ENCODE measurements around the gene MEX3D.

The MEX3D gene

GRCh38 chr19:1580957-1581356, 12.8 kb upstream of the MEX3D start:
- no peaks in the 10 kb centered on the region for H3F3A ChIP-seq (ENCODE audit: insufficient read depth, low read length)
- no peaks in the 10 kb centered on the region for H3K4me1 ChIP-seq (ENCODE audit: insufficient read depth, low read length, severe bottlenecking)
- H3K79me2 ChIP-seq (ENCODE audit: insufficient read depth, low read length), result peaks cover 7% of the 10 kb centered on the region; the same call in 1 of the 2 replicates
- H2AFZ ChIP-seq (ENCODE audit: low read length), result no peak overlapping the region
- no peak overlapping the region for H3K4me3 ChIP-seq (ENCODE audit: low read depth, low read length, poor library complexity, severe bottlenecking)
- TF ChIP-seq CTCF (IDR thresholded peaks at IDR 0.05; ENCODE audit: low read length) (no peak), EZH2 (IDR thresholded peaks at IDR 0.05; ENCODE audit: borderline replicate concordance, low read length) (no peak)
- no peaks in the 10 kb centered on the region for H3K9me2 ChIP-seq (ENCODE audit: low read depth, low read length)
- H4K20me1 ChIP-seq (ENCODE audit: insufficient read depth, low read length), result no peaks in the 10 kb centered on the region
- H3K9ac ChIP-seq (ENCODE audit: low read length), result no peak overlapping the region
- no peaks in the 10 kb centered on the region for H3K9me3 ChIP-seq (ENCODE audit: low read length)
- H3K36me3 ChIP-seq (ENCODE audit: insufficient read depth, low read length), result peaks cover 95% of the 10 kb centered on the region
- H3K4me2 ChIP-seq (ENCODE audit: low read length), result no peak overlapping the region
- no peaks in the 10 kb centered on the region for H3K27me3 ChIP-seq (ENCODE audit: insufficient read depth, low read length)
- H3K27ac ChIP-seq (ENCODE audit: low read depth, low read length, poor library complexity, severe bottlenecking), result no peak overlapping the region

DNA sequence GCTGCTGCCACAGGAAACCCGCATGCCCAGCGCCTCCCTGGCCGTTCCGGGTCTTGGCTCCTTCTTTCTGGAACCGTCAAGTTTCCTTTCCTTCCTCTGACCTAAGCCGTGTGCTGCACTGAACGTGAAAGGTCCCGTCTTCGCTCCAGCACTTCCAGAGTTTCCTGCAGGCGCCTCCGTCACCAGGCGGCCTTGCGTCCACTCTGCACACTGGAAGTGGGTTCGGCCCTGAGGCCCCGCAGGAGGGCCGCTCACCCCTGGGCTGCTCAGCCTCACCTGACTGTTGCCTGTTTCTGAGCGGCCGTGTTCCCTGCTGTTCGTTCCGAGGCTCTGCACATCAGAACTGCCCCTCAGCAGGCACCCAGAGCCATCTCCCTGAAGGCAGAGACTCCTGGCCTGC, 12.3 kb upstream of the MEX3D start:
- Histone ChIP-seq H3K79me2 (ENCODE audit: insufficient read depth, low read length) (0 out of 2 replicates have a peak, but pooled peaks cover under 1% of the 10 kb centered on the region), H3K9me3 (ENCODE audit: low read length) (no peaks in the 10 kb centered on the region), H3F3A (ENCODE audit: insufficient read depth, low read length) (no peaks in the 10 kb centered on the region), H3K4me2 (ENCODE audit: low read length) (no peak overlapping the region), H3K27me3 (ENCODE audit: insufficient read depth, low read length) (no peaks in the 10 kb centered on the region), H3K9ac (ENCODE audit: low read length) (no peak overlapping the region), H3K9me2 (ENCODE audit: low read depth, low read length) (no peaks in the 10 kb centered on the region), H4K20me1 (ENCODE audit: insufficient read depth, low read length) (no peaks in the 10 kb centered on the region), H3K4me3 (ENCODE audit: low read depth, low read length, poor library complexity, severe bottlenecking) (no peak overlapping the region), H3K36me3 (ENCODE audit: insufficient read depth, low read length) (peaks cover 92% of the 10 kb centered on the region), H3K27ac (ENCODE audit: low read depth, low read length, poor library complexity, severe bottlenecking) (no peak overlapping the region), H3K4me1 (ENCODE audit: insufficient read depth, low read length, severe bottlenecking) (no peaks in the 10 kb centered on the region), H2AFZ (ENCODE audit: low read length) (no peak overlapping the region)
- TF ChIP-seq CTCF (IDR thresholded peaks at IDR 0.05; ENCODE audit: low read length) (no peak), EZH2 (IDR thresholded peaks at IDR 0.05; ENCODE audit: borderline replicate concordance, low read length) (no peak)

DNA sequence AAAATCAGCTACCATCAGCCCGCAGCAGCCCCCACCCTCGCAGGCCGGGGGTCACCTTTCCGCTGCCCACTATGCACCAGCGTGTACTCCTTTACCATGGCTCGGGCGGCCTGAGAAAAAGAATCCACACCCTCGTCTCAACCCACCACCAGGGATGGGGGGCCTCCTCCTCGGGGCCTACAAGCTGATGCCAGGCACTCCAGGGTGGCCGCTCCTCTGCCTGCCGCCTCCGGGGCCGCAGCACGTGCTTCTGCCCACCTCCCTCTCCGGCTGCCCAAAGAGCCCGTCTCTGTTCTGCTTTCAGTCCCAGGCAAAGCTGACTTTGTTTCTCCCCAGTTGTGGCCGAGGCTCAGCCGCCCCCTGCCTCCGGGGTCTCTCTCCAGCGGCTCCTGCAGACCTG, 11.1 kb upstream of the MEX3D start:
- no peaks in the 10 kb centered on the region for H3K9me3 ChIP-seq (ENCODE audit: low read length)
- no peak overlapping the region for H3K27ac ChIP-seq (ENCODE audit: low read depth, low read length, poor library complexity, severe bottlenecking)
- no peak for TF ChIP-seq EZH2 (IDR thresholded peaks at IDR 0.05; ENCODE audit: borderline replicate concordance, low read length)
- no peak for TF ChIP-seq CTCF (IDR thresholded peaks at IDR 0.05; ENCODE audit: low read length)
- H3K79me2 ChIP-seq (ENCODE audit: insufficient read depth, low read length), result no peaks in the 10 kb centered on the region
- no peaks in the 10 kb centered on the region for H3F3A ChIP-seq (ENCODE audit: insufficient read depth, low read length)
- no peaks in the 10 kb centered on the region for H3K9me2 ChIP-seq (ENCODE audit: low read depth, low read length)
- H3K9ac ChIP-seq (ENCODE audit: low read length), result no peak overlapping the region
- H3K4me1 ChIP-seq (ENCODE audit: insufficient read depth, low read length, severe bottlenecking), result no peaks in the 10 kb centered on the region
- H3K4me2 ChIP-seq (ENCODE audit: low read length), result no peak overlapping the region
- no peaks in the 10 kb centered on the region for H3K27me3 ChIP-seq (ENCODE audit: insufficient read depth, low read length)
- no peak overlapping the region for H3K4me3 ChIP-seq (ENCODE audit: low read depth, low read length, poor library complexity, severe bottlenecking)
- no peak overlapping the region for H2AFZ ChIP-seq (ENCODE audit: low read length)
- H4K20me1 ChIP-seq (ENCODE audit: insufficient read depth, low read length), result no peaks in the 10 kb centered on the region
- peaks cover 82% of the 10 kb centered on the region for H3K36me3 ChIP-seq (ENCODE audit: insufficient read depth, low read length)

Measured in OCI-LY1 (cell line).